IMR-90 (cell line): Measurements from ENCODE around the gene MACO1. TPM values are rescaled to one million over a fixed set of nuclear protein-coding genes. Genes with fewer than 3 reads are reported as not detected.

ENCODE experiments used
- ATAC-seq: fragments of 200-7000 bp; cut with Tn5 transposase; 2 replicates; pipeline ENCODE4 v1.9.1; 2020; ENCODE audit warnings: low read depth, mild to moderate bottlenecking, moderate library complexity
- BruUV-seq: library from RNA; stranded (reverse); fragments of 400-500 nt; replicated peaks from 2 replicates; lab custom pipeline; 2021; lab: Mats Ljungman, UMichigan
- CTCF ChIA-PET: fragments of 300-600 bp; formaldehyde crosslinking; extraction: SDS; loops from one replicate; lab custom pipeline; 2021; ENCODE audit warnings: antibody characterized with exemption; lab: Yijun Ruan, JAX
- POLR2A ChIA-PET: fragments of 300-600 bp; sonication (Branson Sonifier 250); formaldehyde crosslinking; loops from one replicate; lab custom pipeline; 2022; ENCODE audit warnings: antibody characterized with exemption; ENCODE audit not compliant: unreplicated experiment; lab: Charles Lee
- DNase-seq: peaks from one replicate; pipeline ENCODE4 v3.0.0; 2013
- H2AFZ ChIP-seq: replicated peaks from 2 replicates; pipeline ENCODE3; 2013; ENCODE audit warnings: low read length, mild to moderate bottlenecking; ENCODE audit not compliant: poor library complexity
- H2AK5ac ChIP-seq: 2 replicates; pipeline ENCODE4 v1.6.1; 2013; ENCODE audit warnings: low read depth, low read length, inconsistent platforms
- H2AK9ac ChIP-seq: replicated peaks from 2 replicates; pipeline ENCODE3; 2013; ENCODE audit warnings: mild to moderate bottlenecking, low read depth, low read length, moderate library complexity; ENCODE audit not compliant: poor library complexity
- H2BK120ac ChIP-seq: 2 replicates; pipeline ENCODE4 v1.6.1; 2013; ENCODE audit warnings: low read depth, low read length, inconsistent platforms
- H2BK15ac ChIP-seq: 3 replicates; pipeline ENCODE4 v1.6.1; 2013; ENCODE audit warnings: low read depth, low read length, inconsistent platforms
- H2BK20ac ChIP-seq: 2 replicates; pipeline ENCODE4 v1.6.1; 2013; ENCODE audit warnings: low read depth, mild to moderate bottlenecking, inconsistent platforms, low read length, moderate library complexity
- H2BK5ac ChIP-seq: 2 replicates; pipeline ENCODE4 v1.6.1; 2013; ENCODE audit warnings: mild to moderate bottlenecking, low read depth, low read length, inconsistent platforms; ENCODE audit not compliant: poor library complexity, severe bottlenecking
- H3K14ac ChIP-seq: replicated peaks from 2 replicates; pipeline ENCODE4 v1.6.1; 2013; ENCODE audit warnings: low read depth, low read length, inconsistent platforms
- H3K18ac ChIP-seq: 2 replicates; pipeline ENCODE4 v1.6.1; 2013; ENCODE audit warnings: low read depth, low read length, control low read depth
- H3K23ac ChIP-seq: 2 replicates; pipeline ENCODE4 v1.6.1; 2013; ENCODE audit warnings: low read depth, low read length, inconsistent platforms
- H3K27ac ChIP-seq: 2 replicates; pipeline ENCODE4 v1.5.1; 2013; ENCODE audit warnings: mild to moderate bottlenecking, control low read depth, low read length; ENCODE audit not compliant: insufficient read depth
- H3K27me3 ChIP-seq: 2 replicates; pipeline ENCODE4 v1.6.1; 2013; ENCODE audit warnings: low read length; ENCODE audit not compliant: control insufficient read depth, insufficient read depth
- H3K36me3 ChIP-seq: 2 replicates; pipeline ENCODE4 v1.6.1; 2013; ENCODE audit warnings: low read length, mixed read lengths; ENCODE audit not compliant: control insufficient read depth, insufficient read depth
- H3K4ac ChIP-seq: 2 replicates; pipeline ENCODE4 v1.6.1; 2013; ENCODE audit warnings: low read depth, low read length, inconsistent platforms
- H3K4me1 ChIP-seq: 2 replicates; pipeline ENCODE4 v1.6.1; 2013; ENCODE audit warnings: low read length, mixed read lengths; ENCODE audit not compliant: control insufficient read depth, insufficient read depth
- H3K4me2 ChIP-seq: 2 replicates; pipeline ENCODE4 v1.6.1; 2013; ENCODE audit warnings: low read depth, mild to moderate bottlenecking, control low read depth, low read length, moderate library complexity
- H3K4me3 ChIP-seq: 2 replicates; pipeline ENCODE4 v1.5.1; 2013; ENCODE audit warnings: low read depth, mild to moderate bottlenecking, control low read depth, low read length, moderate library complexity; ENCODE audit not compliant: insufficient read depth
- H3K56ac ChIP-seq: 2 replicates; pipeline ENCODE4 v1.6.1; 2013; ENCODE audit warnings: low read length, inconsistent platforms; ENCODE audit not compliant: insufficient read depth; ENCODE audit errors: extremely low read depth
- H3K79me1 ChIP-seq, 2 experiments: 2 replicates each; pipeline ENCODE4 v1.6.1; 2013; ENCODE audit warnings: low read length in 2 of 2, inconsistent platforms in 1 of 2, low read depth in 1 of 2
- H3K9ac ChIP-seq: 2 replicates; pipeline ENCODE4 v1.6.1; 2013; ENCODE audit warnings: low read depth, low read length, control low read depth
- H3K9me1 ChIP-seq: 2 replicates; pipeline ENCODE4 v1.6.1; 2013; ENCODE audit warnings: low read length, inconsistent platforms; ENCODE audit not compliant: insufficient read depth
- H3K9me3 ChIP-seq: 2 replicates; pipeline ENCODE4 v1.6.1; 2013; ENCODE audit warnings: low read length; ENCODE audit not compliant: control insufficient read depth, insufficient read depth
- H4K20me1 ChIP-seq: 2 replicates; pipeline ENCODE4 v1.6.1; 2013; ENCODE audit warnings: low read length, inconsistent platforms; ENCODE audit not compliant: insufficient read depth
- H4K5ac ChIP-seq: 2 replicates; pipeline ENCODE4 v1.6.1; 2013; ENCODE audit warnings: mild to moderate bottlenecking, low read depth, low read length, control low read depth
- H4K8ac ChIP-seq, 2 experiments: 2 replicates each; pipeline ENCODE4 v1.6.1; 2013; ENCODE audit warnings: low read depth in 2 of 2, low read length in 2 of 2, control low read depth in 1 of 2, inconsistent platforms in 1 of 2
- H4K91ac ChIP-seq: 2 replicates; pipeline ENCODE4 v1.6.1; 2013; ENCODE audit warnings: low read depth, low read length, inconsistent platforms; ENCODE audit not compliant: insufficient read depth
- CEBPB ChIP-seq: IDR thresholded peaks from 2 replicates; pipeline ENCODE4 v1.6.1; 2012; ENCODE audit warnings: low read depth, low read length, improper control_type of control experiment
- FOS ChIP-seq: fragments of 150-350 bp; IDR thresholded peaks from 2 replicates; pipeline ENCODE4 v1.6.1; 2016; ENCODE audit warnings: low read depth, low read length
- MXI1 ChIP-seq: IDR thresholded peaks from 2 replicates; pipeline ENCODE4 v1.6.1; 2012; ENCODE audit warnings: low read depth, mild to moderate bottlenecking, low read length, moderate library complexity, borderline replicate concordance
- POLR2A ChIP-seq: IDR thresholded peaks from 2 replicates; pipeline ENCODE4 v1.6.1; 2012; ENCODE audit warnings: mild to moderate bottlenecking, low read depth, low read length
- RFX5 ChIP-seq: IDR thresholded peaks from 2 replicates; pipeline ENCODE4 v1.8.0; 2012; ENCODE audit warnings: low read depth, mild to moderate bottlenecking, low read length, moderate library complexity
- WGBS, 2 experiments: methylation state at CpG; one replicate each; pipeline versions ENCODE4 v1.1.5 to v1.1.7; 2013; ENCODE audit warnings: missing lambda C conversion rate in 2 of 2; ENCODE audit not compliant: insufficient read length in 1 of 2; ENCODE audit errors: extremely low coverage in 2 of 2; 5-methylcytosine and 5-hydroxymethylcytosine counted together
- dilution Hi-C: fragments of 300-500 bp; cut with HindIII; formaldehyde crosslinking; loops from one replicate; pipeline ENCODE4 v1.14.3; 2018; ENCODE audit warnings: low sequenced_read_pairs; ENCODE audit not compliant: unreplicated experiment
- in situ Hi-C: fragments of 300-500 bp; cut with MboI; formaldehyde crosslinking; loops from 3 replicates; pipeline ENCODE4 v1.14.3; 2019; ENCODE audit warnings: low sequenced_read_pairs, inconsistent platforms, mixed read lengths
- intact Hi-C: fragments of 100-400 bp; cut with micrococcal nuclease; formaldehyde crosslinking; loops from 2 replicates; pipeline ENCODE4 v1.10.0; 2022
- polyA plus RNA-seq, 3 experiments: library from polyadenylated mRNA; depleted of rRNA; stranded (reverse); fragments of >200 nt; gene quantifications; 2 replicates each; pipeline ENCODE4 v1.2.3, GENCODE V29; 2012; ENCODE audit warnings: low replicate concordance in 1 of 3
- total RNA-seq: library from RNA; depleted of rRNA; stranded (reverse); fragments of >200 nt; gene quantifications from 2 replicates; pipeline ENCODE4 v1.2.3, GENCODE V29; 2012
- TF ChIP-seq, protein P1 (sequence below): fragments of 150-350 bp; IDR thresholded peaks from 2 replicates; pipeline ENCODE4 v1.6.1; 2017; ENCODE audit warnings: mild to moderate bottlenecking, antibody characterized with exemption, low read length, low read depth

The MACO1 gene
- total and polyA plus RNA-seq, 2 of the 4 experiments (the other 2 are of a cell fraction), result 6.8 to 12.7 TPM

GRCh38 chr1:25425098-25426085 is 5.3 kb upstream of the MACO1 start (continued):
- TF ChIP-seq MXI1, result no peak
- TF ChIP-seq POLR2A, result no peak

DNA sequence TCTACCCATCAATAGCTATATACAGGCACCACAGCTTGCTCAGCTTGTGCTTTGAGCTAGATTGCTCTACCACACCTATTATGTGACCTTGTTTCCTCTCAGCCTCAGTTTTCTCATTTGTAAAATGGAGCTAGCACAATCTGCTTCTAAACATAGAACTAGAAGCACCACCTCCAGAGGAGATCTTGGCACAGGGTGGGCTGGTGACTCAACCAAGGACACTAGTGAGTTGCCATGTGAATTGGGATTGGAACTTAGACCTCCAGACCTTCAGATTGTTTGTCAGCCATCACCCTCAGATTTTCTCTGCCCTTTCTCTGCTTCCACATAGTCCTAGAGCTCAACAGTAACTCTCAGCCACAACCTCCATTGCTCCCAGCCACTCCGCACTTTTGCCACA is 3.0 kb upstream of the MACO1 start:
- dilution Hi-C loops (no loop called here), in situ Hi-C loops (no loop called here), intact Hi-C loops (no loop called here)
- Histone ChIP-seq H3K9me1 (no peaks in the 10 kb centered on the region), H3K79me1 (peaks cover 3 to 13% of the 10 kb centered on the region in 2 experiments; a peak in 2 of 4 replicates), H2AK9ac (no peak overlapping the region), H2BK5ac (no peak overlapping the region), H3K4me1 (no peaks in the 10 kb centered on the region), H3K27me3 (no peaks in the 10 kb centered on the region; the same call in 1 of the 2 replicates), H2BK15ac (no peak overlapping the region), H2AFZ (no peak overlapping the region), H3K4me3 (no peak overlapping the region), H4K20me1 (peaks cover 10% of the 10 kb centered on the region; the same call in 1 of the 2 replicates), H3K23ac (no peak overlapping the region), H3K14ac (no peak overlapping the region), H3K36me3 (no peaks in the 10 kb centered on the region), H4K5ac (no peak overlapping the region), H4K91ac (no peak overlapping the region), H3K56ac (no peak overlapping the region), H2BK120ac (no peak overlapping the region), H3K9ac (no peak overlapping the region), H3K4ac (no peak overlapping the region), H2AK5ac (no peak overlapping the region), H3K18ac (no peak overlapping the region), H3K4me2 (no peak overlapping the region), H3K27ac (no peak overlapping the region), H4K8ac (no peak overlapping the region), H2BK20ac (no peak overlapping the region), H3K9me3 (no peaks in the 10 kb centered on the region)
- TF ChIP-seq RFX5, result no peak
- TF ChIP-seq, protein P1, sequence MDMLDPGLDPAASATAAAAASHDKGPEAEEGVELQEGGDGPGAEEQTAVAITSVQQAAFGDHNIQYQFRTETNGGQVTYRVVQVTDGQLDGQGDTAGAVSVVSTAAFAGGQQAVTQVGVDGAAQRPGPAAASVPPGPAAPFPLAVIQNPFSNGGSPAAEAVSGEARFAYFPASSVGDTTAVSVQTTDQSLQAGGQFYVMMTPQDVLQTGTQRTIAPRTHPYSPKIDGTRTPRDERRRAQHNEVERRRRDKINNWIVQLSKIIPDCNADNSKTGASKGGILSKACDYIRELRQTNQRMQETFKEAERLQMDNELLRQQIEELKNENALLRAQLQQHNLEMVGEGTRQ, result no peak
- TF ChIP-seq FOS, result no peak
- TF ChIP-seq CEBPB, result no peak
- ChIA-PET POLR2A (no interaction called here), CTCF (no interaction called here)
- no TSS peak for BruUV-seq
- ATAC-seq (no peak), DNase-seq (no peak)
- no CpG with 5 or more reads among the region's 1 CpG for WGBS, 2 experiments
